ENCODE results near the gene KCNH2.

GRCh38 chr7:150958597-150958996 lies 19.5 kb downstream of the KCNH2 start:
- no peak for TF ChIP-seq SIN3A (IDR thresholded peaks at IDR 0.05; ENCODE audit: borderline replicate concordance, insufficient read depth, low read depth, low read length)
- TF ChIP-seq CTCF (IDR thresholded peaks at IDR 0.05) = no peak
- TF ChIP-seq TCF7L2 (IDR thresholded peaks at IDR 0.05; ENCODE audit: low read depth, low read length) = no peak
- no peak for TF ChIP-seq POLR2AphosphoS5 (IDR thresholded peaks at IDR 0.05; ENCODE audit: low read depth, low read length)
